ENCODE measurements around the gene COL8A2. TPM values are rescaled to one million over a fixed set of nuclear protein-coding genes. Genes with fewer than 3 reads are reported as not detected.
A peak's percentile ranks its signal among the peaks of the same experiment; 100 is the strongest.

The COL8A2 gene
- total RNA-seq, 4 donors from 2014 or later = 1.2 to 16.6 (median 5.8) TPM

GRCh38 chr1:36149237-36149972 is 24.4 kb upstream of the COL8A2 start, which contains the start of gene TRAPPC3:
Gene TRAPPC3 (minus strand): TSS chr1:36149486. CDS start chr1:36149378, 108 bp downstream.
- H3K4me1 ChIP-seq = peaks cover 13 to 20% of the 10 kb centered on the region in 2 donors
- peak within 1 kb of the TSS; percentile 89 to 98 for H3K27ac ChIP-seq
- H3K4me3 ChIP-seq = peak within 1 kb of the TSS; percentile 69 to 78
- TF ChIP-seq POLR2A (IDR thresholded peaks at IDR 0.05) = peak; percentile 78 to 93
- TF ChIP-seq, protein P1, sequence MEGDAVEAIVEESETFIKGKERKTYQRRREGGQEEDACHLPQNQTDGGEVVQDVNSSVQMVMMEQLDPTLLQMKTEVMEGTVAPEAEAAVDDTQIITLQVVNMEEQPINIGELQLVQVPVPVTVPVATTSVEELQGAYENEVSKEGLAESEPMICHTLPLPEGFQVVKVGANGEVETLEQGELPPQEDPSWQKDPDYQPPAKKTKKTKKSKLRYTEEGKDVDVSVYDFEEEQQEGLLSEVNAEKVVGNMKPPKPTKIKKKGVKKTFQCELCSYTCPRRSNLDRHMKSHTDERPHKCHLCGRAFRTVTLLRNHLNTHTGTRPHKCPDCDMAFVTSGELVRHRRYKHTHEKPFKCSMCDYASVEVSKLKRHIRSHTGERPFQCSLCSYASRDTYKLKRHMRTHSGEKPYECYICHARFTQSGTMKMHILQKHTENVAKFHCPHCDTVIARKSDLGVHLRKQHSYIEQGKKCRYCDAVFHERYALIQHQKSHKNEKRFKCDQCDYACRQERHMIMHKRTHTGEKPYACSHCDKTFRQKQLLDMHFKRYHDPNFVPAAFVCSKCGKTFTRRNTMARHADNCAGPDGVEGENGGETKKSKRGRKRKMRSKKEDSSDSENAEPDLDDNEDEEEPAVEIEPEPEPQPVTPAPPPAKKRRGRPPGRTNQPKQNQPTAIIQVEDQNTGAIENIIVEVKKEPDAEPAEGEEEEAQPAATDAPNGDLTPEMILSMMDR (IDR thresholded peaks at IDR 0.05) = peak; percentile 94 to 99 (median 98)
- H3K36me3 ChIP-seq = no peaks in the 10 kb centered on the region
- DNase-seq = peak; percentile 100
- intact Hi-C loops (cut with DNase I; ENCODE audit: low total_unique reads) = no loop called here
- H3K9me3 ChIP-seq = no peaks in the 10 kb centered on the region
- no peaks in the 10 kb centered on the region for H3K27me3 ChIP-seq

- H3K9me3 ChIP-seq = no peaks in the 10 kb centered on the region
- H3K4me1 ChIP-seq = peaks cover 13 to 20% of the 10 kb centered on the region in 2 donors
- peak overlapping the region; percentile 89 to 98 for H3K27ac ChIP-seq
- no peak for DNase-seq
- peak overlapping the region; percentile 69 to 78 for H3K4me3 ChIP-seq
- H3K27me3 ChIP-seq = no peaks in the 10 kb centered on the region
- intact Hi-C loops (cut with DNase I; ENCODE audit: low total_unique reads) = no loop called here
- no peak for TF ChIP-seq POLR2A (IDR thresholded peaks at IDR 0.05)
- TF ChIP-seq, protein P1 (IDR thresholded peaks at IDR 0.05) = no peak
- H3K36me3 ChIP-seq = no peaks in the 10 kb centered on the region
Measured at GRCh38 chr1:36148821-36149236, 23.8 kb upstream of the COL8A2 start.

- no peak for DNase-seq
- intact Hi-C loops (cut with DNase I; ENCODE audit: low total_unique reads) = no loop called here
- H3K27ac ChIP-seq = no peak overlapping the region
- no peak overlapping the region for H3K4me3 ChIP-seq
- peaks cover 4 to 5% of the 10 kb centered on the region in 2 donors for H3K4me1 ChIP-seq
- no peaks in the 10 kb centered on the region for H3K36me3 ChIP-seq
- no peaks in the 10 kb centered on the region for H3K27me3 ChIP-seq
- no peaks in the 10 kb centered on the region for H3K9me3 ChIP-seq
- no peak for TF ChIP-seq POLR2A (IDR thresholded peaks at IDR 0.05)
- TF ChIP-seq, protein P1 (IDR thresholded peaks at IDR 0.05) = no peak
Measured at GRCh38 chr1:36144413-36144812, 19.4 kb upstream of the COL8A2 start.

GRCh38 chr1:36143424-36143823 is 18.4 kb upstream of the COL8A2 start:
- no peaks in the 10 kb centered on the region for H3K27me3 ChIP-seq
- intact Hi-C loops (cut with DNase I; ENCODE audit: low total_unique reads) = no loop called here
- H3K9me3 ChIP-seq = no peaks in the 10 kb centered on the region
- no peak overlapping the region for H3K27ac ChIP-seq
- no peaks in the 10 kb centered on the region for H3K36me3 ChIP-seq
- peaks cover 4% of the 10 kb centered on the region in 2 donors for H3K4me1 ChIP-seq
- no peak overlapping the region for H3K4me3 ChIP-seq
- no peak for DNase-seq
- TF ChIP-seq POLR2A (IDR thresholded peaks at IDR 0.05) = no peak
- TF ChIP-seq, protein P1 (IDR thresholded peaks at IDR 0.05) = no peak

DNA sequence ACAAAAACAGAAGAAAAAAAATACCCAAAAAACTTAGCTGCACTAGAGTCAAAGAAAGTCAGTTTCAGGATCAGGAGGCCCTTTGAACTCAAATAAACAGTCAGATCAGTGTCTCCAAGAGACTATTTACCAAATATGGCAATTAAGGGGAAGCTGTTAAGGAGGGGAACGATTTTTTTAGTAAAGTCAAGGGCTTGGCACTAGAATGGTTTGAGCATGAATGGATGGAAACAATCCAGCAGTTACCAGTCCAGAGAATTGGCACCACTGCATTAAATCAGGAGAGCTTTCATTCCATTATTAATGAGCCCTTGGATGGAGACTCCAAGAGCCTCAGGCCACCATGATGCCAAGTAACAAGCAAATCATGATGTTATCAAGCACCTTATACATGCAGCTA is 17.1 kb upstream of the COL8A2 start:
- H3K27me3 ChIP-seq = no peaks in the 10 kb centered on the region
- no peaks in the 10 kb centered on the region for H3K36me3 ChIP-seq
- no peaks in the 10 kb centered on the region for H3K4me1 ChIP-seq
- TF ChIP-seq POLR2A (IDR thresholded peaks at IDR 0.05) = no peak
- no peak overlapping the region for H3K27ac ChIP-seq
- intact Hi-C loops (cut with DNase I; ENCODE audit: low total_unique reads) = no loop called here
- no peaks in the 10 kb centered on the region for H3K9me3 ChIP-seq
- no peak overlapping the region for H3K4me3 ChIP-seq
- DNase-seq = no peak

Data from uterus (tissue), 4 donors.